Upper lobe of left lung (tissue), 6 donors: ENCODE results near the gene MLN. TPM values are rescaled to one million over a fixed set of nuclear protein-coding genes. Genes with fewer than 3 reads are reported as not detected.
A peak's percentile ranks its signal among the peaks of the same experiment; 100 is the strongest.

Experiments used
- ATAC-seq, 2 donors: fragments of 200-7000 bp; cut with Tn5 transposase; one replicate each; pipeline ENCODE4 v1.9.1; 2022; ENCODE audit warnings: mild to moderate bottlenecking in 2 of 2, moderate library complexity in 2 of 2; ENCODE audit not compliant: low FRiP score in 2 of 2
- DNase-seq, 2 donors: peaks; one replicate each; pipeline ENCODE4 v3.0.0-alpha.2; 2019 to 2020
- H3K27ac ChIP-seq, 4 donors: fragments of 200-600 bp; sonication (generic); one replicate each; pipeline ENCODE4 v1.5.1; 2016 to 2019
- H3K27me3 ChIP-seq, 4 donors: fragments of 200-600 bp; sonication (generic); one replicate each; pipeline ENCODE4 v1.5.1; 2017 to 2019
- H3K36me3 ChIP-seq, 4 donors: fragments of 200-600 bp; sonication (generic); one replicate each; pipeline ENCODE4 v1.5.1; 2016 to 2019
- H3K4me1 ChIP-seq, 4 donors: fragments of 200-600 bp; sonication (generic); one replicate each; pipeline ENCODE4 v1.5.1; 2018 to 2019
- H3K4me3 ChIP-seq, 4 donors: fragments of 200-600 bp; sonication (generic); one replicate each; pipeline ENCODE4 v1.5.1; 2017 to 2019; ENCODE audit warnings: mild to moderate bottlenecking in 2 of 4, moderate library complexity in 1 of 4
- H3K9me3 ChIP-seq, 4 donors: fragments of 200-600 bp; sonication (generic); one replicate each; pipeline ENCODE4 v1.5.1; 2018 to 2019
- CTCF ChIP-seq, 6 experiments: fragments of 450-650 bp in 4 of 6; fragments of 200-600 bp in 2 of 6; sonication (generic) in 2 of 6; IDR thresholded peaks; one replicate each; pipeline ENCODE4 v1.5.1; 2016 to 2019; ENCODE audit warnings: antibody characterized with exemption in 6 of 6
- EP300 ChIP-seq, 4 donors: sonication (generic); formaldehyde crosslinking; IDR thresholded peaks; one replicate each; pipeline ENCODE4 v1.5.1; 2017; ENCODE audit warnings: antibody characterized with exemption in 4 of 4, control low read depth in 2 of 4
- POLR2A ChIP-seq, 4 donors: fragments of 450-650 bp; IDR thresholded peaks; one replicate each; pipeline ENCODE4 v1.5.1; 2016 to 2017; ENCODE audit warnings: antibody characterized with exemption in 4 of 4, mild to moderate bottlenecking in 2 of 4
- POLR2AphosphoS5 ChIP-seq, 2 donors: sonication (generic); formaldehyde crosslinking; IDR thresholded peaks; one replicate each; pipeline ENCODE4 v1.5.1; 2017; ENCODE audit warnings: antibody characterized with exemption in 2 of 2
- WGBS, 2 donors: methylation state at CpG; one replicate each; pipeline ENCODE4 v1.1.5; 2017 to 2018; 5-methylcytosine and 5-hydroxymethylcytosine counted together
- total RNA-seq, 6 donors: library from RNA; depleted of rRNA in 4 of 6; stranded (reverse); fragments of >200 nt in 4 of 6; gene quantifications; one replicate each; pipeline versions ENCODE4 v1.1.0 to v1.2.1, GENCODE V29; 2016 to 2021
- donor health status: DM: no; HTN: no; CAD: no; lungs with moderate emphysema.
- donor health status: DM: no; HTN: yes; CAD: no; lungs with severe emphysema.

MLN gene
- total RNA-seq, 6 donors from 2014 or later, result not detected

- WGBS, 2 donors, result 86 to 88% methylated on average over 11 of the region's 11 CpGs
- H3K27ac ChIP-seq, result no peak overlapping the region
- no peaks in the 10 kb centered on the region for H3K36me3 ChIP-seq
- DNase-seq (no peak), ATAC-seq (no peak)
- TF ChIP-seq CTCF (IDR thresholded peaks at IDR 0.05), result no peak
- no peak for TF ChIP-seq EP300 (IDR thresholded peaks at IDR 0.05)
- no peak for TF ChIP-seq POLR2A (IDR thresholded peaks at IDR 0.05)
- TF ChIP-seq POLR2AphosphoS5 (IDR thresholded peaks at IDR 0.05), result no peak
- H3K4me3 ChIP-seq, result no peak overlapping the region
- H3K4me1 ChIP-seq, result peaks cover 0 to 5% (median 0%) of the 10 kb centered on the region in 4 donors
- no peaks in the 10 kb centered on the region for H3K9me3 ChIP-seq
- no peaks in the 10 kb centered on the region for H3K27me3 ChIP-seq
Observed at GRCh38 chr6:33754222-33754621, 49.6 kb downstream of the MLN start.

- DNase-seq (no peak), ATAC-seq (no peak)
- Histone ChIP-seq H3K4me3 (no peak overlapping the region), H3K9me3 (no peaks in the 10 kb centered on the region), H3K27me3 (no peaks in the 10 kb centered on the region), H3K36me3 (no peaks in the 10 kb centered on the region), H3K27ac (no peak overlapping the region), H3K4me1 (peaks cover 0 to 5% (median 0%) of the 10 kb centered on the region in 4 donors)
- WGBS, 2 donors, result 90 to 100% methylated on average over 1 of the region's 1 CpG
- TF ChIP-seq POLR2AphosphoS5 (IDR thresholded peaks at IDR 0.05), result no peak
- no peak for TF ChIP-seq CTCF (IDR thresholded peaks at IDR 0.05)
- TF ChIP-seq EP300 (IDR thresholded peaks at IDR 0.05), result no peak
- no peak for TF ChIP-seq POLR2A (IDR thresholded peaks at IDR 0.05)
Observed at GRCh38 chr6:33752646-33753015, 51.2 kb downstream of the MLN start.

GRCh38 chr6:33751771-33752645, 51.8 kb downstream of the MLN start:
- ATAC-seq, result no peak
- WGBS, 2 donors, result 69 to 77% methylated on average over 9 to 15 of the region's 15 CpGs
- DNase-seq, result no peak
- TF ChIP-seq POLR2AphosphoS5 (IDR thresholded peaks at IDR 0.05) (no peak), POLR2A (IDR thresholded peaks at IDR 0.05) (no peak), CTCF (IDR thresholded peaks at IDR 0.05) (no peak), EP300 (IDR thresholded peaks at IDR 0.05) (no peak)
- no peaks in the 10 kb centered on the region for H3K9me3 ChIP-seq
- H3K27me3 ChIP-seq, result no peaks in the 10 kb centered on the region
- H3K4me1 ChIP-seq, result peaks cover 0 to 5% (median 0%) of the 10 kb centered on the region in 4 donors
- no peak overlapping the region for H3K4me3 ChIP-seq
- peak overlapping the region in 1 of 4 donors; percentile 78 for H3K27ac ChIP-seq
- no peaks in the 10 kb centered on the region for H3K36me3 ChIP-seq

GRCh38 chr6:33750244-33750991, 53.4 kb downstream of the MLN start:
- Histone ChIP-seq H3K27me3 (no peaks in the 10 kb centered on the region), H3K27ac (peak overlapping the region in 3 of 4 donors; percentile 27 to 78 (median 30)), H3K4me3 (no peak overlapping the region), H3K36me3 (no peaks in the 10 kb centered on the region), H3K4me1 (peaks cover 0 to 5% (median 0%) of the 10 kb centered on the region in 4 donors), H3K9me3 (no peaks in the 10 kb centered on the region)
- peak in 1 of 2 donors; percentile 13 for ATAC-seq
- TF ChIP-seq EP300 (IDR thresholded peaks at IDR 0.05) (no peak), POLR2A (IDR thresholded peaks at IDR 0.05) (no peak), CTCF (IDR thresholded peaks at IDR 0.05) (no peak), POLR2AphosphoS5 (IDR thresholded peaks at IDR 0.05) (peak; percentile 47 to 60)
- no peak for DNase-seq
- 57 to 59% methylated on average over 11 of the region's 11 CpGs for WGBS, 2 donors
